Hepatocyte (in vitro differentiated cells): ENCODE results near the gene GAA. TPM values are rescaled to one million over a fixed set of nuclear protein-coding genes. Genes with fewer than 3 reads are reported as not detected.

Source experiments
- DNase-seq: peaks from one replicate; pipeline ENCODE4 v3.0.0-alpha.2; 2016; ENCODE audit warnings: low spot score
- H2AFZ ChIP-seq: fragments of 200-600 bp; sonication (generic); 2 replicates; pipeline ENCODE4 v1.6.0; 2016; ENCODE audit warnings: antibody characterized with exemption, mild to moderate bottlenecking
- H3K27ac ChIP-seq: fragments of 200-600 bp; sonication (generic); 2 replicates; pipeline ENCODE4 v1.5.1; 2016; ENCODE audit warnings: mild to moderate bottlenecking
- H3K27me3 ChIP-seq: fragments of 200-600 bp; sonication (generic); 2 replicates; pipeline ENCODE4 v1.6.1; 2016
- H3K36me3 ChIP-seq: fragments of 200-600 bp; sonication (generic); replicated peaks from 2 replicates; pipeline ENCODE4 v1.5.1; 2016; ENCODE audit warnings: low read depth; ENCODE audit not compliant: insufficient read depth
- H3K4me1 ChIP-seq: fragments of 200-600 bp; sonication (generic); 2 replicates; pipeline ENCODE4 v1.5.1; 2016; ENCODE audit warnings: mild to moderate bottlenecking, moderate library complexity; ENCODE audit not compliant: insufficient read depth
- H3K4me2 ChIP-seq: fragments of 200-600 bp; sonication (generic); 2 replicates; pipeline ENCODE4 v1.6.0; 2016
- H3K4me3 ChIP-seq: fragments of 200-600 bp; sonication (generic); 2 replicates; pipeline ENCODE4 v1.5.1; 2016; ENCODE audit warnings: mild to moderate bottlenecking
- H3K79me2 ChIP-seq: fragments of 200-600 bp; sonication (generic); 2 replicates; pipeline ENCODE4 v1.6.0; 2017; ENCODE audit warnings: mild to moderate bottlenecking
- H3K9me2 ChIP-seq: fragments of 200-600 bp; sonication (generic); replicated peaks from 2 replicates; pipeline ENCODE4 v1.6.0; 2017; ENCODE audit warnings: mild to moderate bottlenecking; ENCODE audit not compliant: insufficient read depth
- H3K9me3 ChIP-seq: fragments of 200-600 bp; sonication (generic); 2 replicates; pipeline ENCODE4 v1.5.1; 2016; ENCODE audit warnings: low read depth, mild to moderate bottlenecking
- H4K20me1 ChIP-seq: fragments of 200-600 bp; sonication (generic); 2 replicates; pipeline ENCODE4 v1.6.0; 2016; ENCODE audit warnings: mild to moderate bottlenecking; ENCODE audit not compliant: insufficient read depth, poor library complexity, severe bottlenecking
- EZH2 ChIP-seq: fragments of 200-600 bp; sonication (generic); IDR thresholded peaks from 2 replicates; pipeline ENCODE4 v1.6.1; 2016; ENCODE audit warnings: antibody characterized with exemption, mild to moderate bottlenecking, borderline replicate concordance
- EZH2phosphoT487 ChIP-seq: fragments of 200-600 bp; sonication (generic); IDR thresholded peaks from one replicate; pipeline ENCODE4 v1.6.1; 2018; ENCODE audit warnings: antibody characterized with exemption, mild to moderate bottlenecking, low read depth, moderate library complexity; ENCODE audit not compliant: unreplicated experiment, severe bottlenecking
- WGBS: methylation state at CpG from one replicate; pipeline ENCODE4 v1.1.6; 2016; ENCODE audit warnings: low lambda C conversion rate; ENCODE audit errors: missing lambda C conversion rate; 5-methylcytosine and 5-hydroxymethylcytosine counted together
- polyA plus RNA-seq: library from polyadenylated mRNA; unstranded; fragments of >200 nt; fragmentation: Nextera tagmentation; extraction: Ambion mirVana; gene quantifications from 2 replicates; pipeline ENCODE4 v1.2.1, GENCODE V29; 2016
- total RNA-seq: library from RNA; depleted of rRNA; stranded (reverse); fragments of >200 nt; gene quantifications from 2 replicates; pipeline ENCODE4 v1.2.3, GENCODE V29; 2014
- TF ChIP-seq, protein P1 (sequence below): fragments of 200-600 bp; sonication (generic); IDR thresholded peaks from 2 replicates; pipeline ENCODE4 v1.5.1; 2016; ENCODE audit warnings: antibody characterized with exemption, mild to moderate bottlenecking; ENCODE audit not compliant: poor library complexity

GAA gene
- total and polyA plus RNA-seq, 2 experiments from 2014 or later, result 37.1 to 43.1 TPM

DNA sequence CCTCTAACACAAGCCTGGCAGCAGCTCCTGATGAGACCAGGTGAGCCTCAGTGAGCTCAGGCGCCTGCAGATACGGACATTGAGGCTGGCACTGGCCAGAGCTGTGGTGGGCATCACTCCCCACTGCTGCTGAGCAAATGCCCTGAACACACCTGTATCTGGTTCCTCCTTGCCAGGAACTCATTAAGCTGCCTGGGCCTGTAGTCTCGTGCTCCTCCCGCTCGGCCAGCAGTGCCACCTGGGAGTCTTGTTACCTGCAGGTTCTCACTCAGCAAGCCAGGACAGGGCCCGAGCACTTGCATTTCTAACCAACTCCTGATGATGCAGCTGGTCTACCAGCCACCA lies 32.2 kb downstream of the GAA start:
- H3K4me3 ChIP-seq, result no peak overlapping the region
- no peak overlapping the region for H3K27ac ChIP-seq
- no peaks in the 10 kb centered on the region for H3K36me3 ChIP-seq
- no peak overlapping the region for H2AFZ ChIP-seq
- TF ChIP-seq, protein P1, sequence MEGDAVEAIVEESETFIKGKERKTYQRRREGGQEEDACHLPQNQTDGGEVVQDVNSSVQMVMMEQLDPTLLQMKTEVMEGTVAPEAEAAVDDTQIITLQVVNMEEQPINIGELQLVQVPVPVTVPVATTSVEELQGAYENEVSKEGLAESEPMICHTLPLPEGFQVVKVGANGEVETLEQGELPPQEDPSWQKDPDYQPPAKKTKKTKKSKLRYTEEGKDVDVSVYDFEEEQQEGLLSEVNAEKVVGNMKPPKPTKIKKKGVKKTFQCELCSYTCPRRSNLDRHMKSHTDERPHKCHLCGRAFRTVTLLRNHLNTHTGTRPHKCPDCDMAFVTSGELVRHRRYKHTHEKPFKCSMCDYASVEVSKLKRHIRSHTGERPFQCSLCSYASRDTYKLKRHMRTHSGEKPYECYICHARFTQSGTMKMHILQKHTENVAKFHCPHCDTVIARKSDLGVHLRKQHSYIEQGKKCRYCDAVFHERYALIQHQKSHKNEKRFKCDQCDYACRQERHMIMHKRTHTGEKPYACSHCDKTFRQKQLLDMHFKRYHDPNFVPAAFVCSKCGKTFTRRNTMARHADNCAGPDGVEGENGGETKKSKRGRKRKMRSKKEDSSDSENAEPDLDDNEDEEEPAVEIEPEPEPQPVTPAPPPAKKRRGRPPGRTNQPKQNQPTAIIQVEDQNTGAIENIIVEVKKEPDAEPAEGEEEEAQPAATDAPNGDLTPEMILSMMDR, result no peak
- TF ChIP-seq EZH2phosphoT487 (no peak), EZH2 (no peak)
- H3K4me1 ChIP-seq, result no peaks in the 10 kb centered on the region
- no peaks in the 10 kb centered on the region for H3K27me3 ChIP-seq
- H3K79me2 ChIP-seq, result no peaks in the 10 kb centered on the region
- WGBS, result 99% methylated on average over 6 of the region's 6 CpGs
- H4K20me1 ChIP-seq, result no peaks in the 10 kb centered on the region
- no peak for DNase-seq
- no peak overlapping the region for H3K4me2 ChIP-seq
- H3K9me2 ChIP-seq, result no peaks in the 10 kb centered on the region
- no peaks in the 10 kb centered on the region for H3K9me3 ChIP-seq

GRCh38 chr17:80137131-80137530 lies 35.8 kb downstream of the GAA start:
- DNase-seq, result no peak
- Histone ChIP-seq H3K27me3 (no peaks in the 10 kb centered on the region), H3K36me3 (no peaks in the 10 kb centered on the region), H3K9me3 (no peaks in the 10 kb centered on the region), H2AFZ (no peak overlapping the region), H4K20me1 (no peaks in the 10 kb centered on the region), H3K4me2 (no peak overlapping the region), H3K4me1 (no peaks in the 10 kb centered on the region), H3K9me2 (no peaks in the 10 kb centered on the region), H3K4me3 (no peak overlapping the region), H3K27ac (no peak overlapping the region), H3K79me2 (peaks cover 4% of the 10 kb centered on the region)
- TF ChIP-seq EZH2phosphoT487 (no peak), EZH2 (no peak)
- TF ChIP-seq, protein P1, result no peak
- 98% methylated on average over 9 of the region's 9 CpGs for WGBS

- H3K4me1 ChIP-seq, result no peaks in the 10 kb centered on the region
- H3K79me2 ChIP-seq, result peaks cover 18% of the 10 kb centered on the region
- DNase-seq, result no peak
- 91% methylated on average over 18 of the region's 18 CpGs for WGBS
- no peaks in the 10 kb centered on the region for H3K27me3 ChIP-seq
- no peak overlapping the region for H3K4me2 ChIP-seq
- TF ChIP-seq, protein P1, result no peak
- TF ChIP-seq EZH2phosphoT487 (no peak), EZH2 (no peak)
- no peaks in the 10 kb centered on the region for H3K9me3 ChIP-seq
- H3K4me3 ChIP-seq, result no peak overlapping the region
- H3K27ac ChIP-seq, result no peak overlapping the region
- H3K9me2 ChIP-seq, result no peaks in the 10 kb centered on the region
- peaks cover 1% of the 10 kb centered on the region for H4K20me1 ChIP-seq
- H3K36me3 ChIP-seq, result no peaks in the 10 kb centered on the region
- H2AFZ ChIP-seq, result no peak overlapping the region
Measured at GRCh38 chr17:80138856-80139426, 37.6 kb downstream of the GAA start.
